SH-SY5Y (cell line): ENCODE measurements around the gene FRY.

Experiments
- GATA2 ChIP-seq: IDR thresholded peaks from 2 replicates; pipeline ENCODE4 v1.6.1; 2011; ENCODE audit warnings: mild to moderate bottlenecking, low read depth, low read length
- GATA3 ChIP-seq: IDR thresholded peaks from 2 replicates; pipeline ENCODE4 v1.6.1; 2011; ENCODE audit warnings: low read depth, mild to moderate bottlenecking, low read length, moderate library complexity

DNA sequence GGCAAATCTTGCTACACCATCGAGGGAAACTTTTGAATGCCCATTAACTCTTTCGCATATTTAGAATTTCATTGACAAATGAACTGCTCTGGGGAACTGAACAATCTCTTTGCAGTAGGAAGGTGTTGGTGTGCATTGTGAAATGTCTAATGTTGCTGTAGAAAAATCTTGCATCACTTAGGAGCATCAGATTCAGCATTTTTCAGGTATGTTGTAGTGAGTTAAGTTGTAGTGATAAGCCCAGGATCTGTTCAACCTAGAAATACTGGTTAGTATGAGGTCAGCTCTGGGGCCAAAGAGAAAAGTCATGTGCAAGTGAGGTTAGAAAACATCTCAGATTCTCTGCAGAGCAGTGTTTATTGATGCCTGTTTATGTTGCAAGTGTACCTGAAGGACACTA, 4.1 kb downstream of the FRY start:
- TF ChIP-seq GATA3 (no peak), GATA2 (no peak)
